Lung (tissue), 12 donors: ENCODE results near the gene KBTBD4. TPM values are rescaled to one million over a fixed set of nuclear protein-coding genes. Genes with fewer than 3 reads are reported as not detected.
"Not testable (repeated sequence)": the region's sequence is repeated elsewhere in the genome, so short reads cannot be mapped to it uniquely, and the experiment has no call there.

ENCODE experiments used
- ATAC-seq: fragments of 200-7000 bp; cut with Tn5 transposase; one replicate; pipeline ENCODE4 v1.9.1; 2020; ENCODE audit warnings: moderate number of reproducible peaks; ENCODE audit not compliant: insufficient read depth, low FRiP score
- DNase-seq, 3 donors: peaks; one replicate each; pipeline ENCODE4 v3.0.0-alpha.2; 2013 to 2017
- H3K27ac ChIP-seq, 2 donors: one replicate each; pipeline ENCODE4 v1.5.1; 2013; ENCODE audit warnings: mild to moderate bottlenecking in 2 of 2, moderate library complexity in 2 of 2, control low read depth in 1 of 2, inconsistent platforms in 1 of 2, low read depth in 1 of 2, low read length in 1 of 2
- H3K27me3 ChIP-seq, 3 donors: one replicate each; pipeline ENCODE4 v1.5.1; 2013; ENCODE audit warnings: low read length in 2 of 3; ENCODE audit not compliant: control insufficient read depth in 3 of 3, insufficient read depth in 3 of 3
- H3K36me3 ChIP-seq, 4 donors: one replicate each; pipeline ENCODE4 v1.5.1; 2013; ENCODE audit warnings: low read length in 4 of 4, mild to moderate bottlenecking in 1 of 4, moderate library complexity in 1 of 4; ENCODE audit not compliant: control insufficient read depth in 4 of 4, insufficient read depth in 4 of 4
- H3K4me1 ChIP-seq, 5 donors: one replicate each; pipeline ENCODE4 v1.5.1; 2013; ENCODE audit warnings: low read length in 5 of 5, mild to moderate bottlenecking in 2 of 5, moderate library complexity in 1 of 5; ENCODE audit not compliant: control insufficient read depth in 5 of 5, insufficient read depth in 5 of 5
- H3K4me3 ChIP-seq: one replicate; pipeline ENCODE4 v1.5.1; 2013; ENCODE audit warnings: mild to moderate bottlenecking, control low read depth, moderate library complexity
- H3K9ac ChIP-seq, 2 donors: one replicate each; pipeline ENCODE4 v1.5.1; 2013; ENCODE audit warnings: low read length in 2 of 2, control low read depth in 1 of 2; ENCODE audit not compliant: insufficient read depth in 1 of 2
- H3K9me3 ChIP-seq, 4 donors: one replicate each; pipeline ENCODE4 v1.5.1; 2013; ENCODE audit warnings: low read length in 3 of 4, mild to moderate bottlenecking in 1 of 4, moderate library complexity in 1 of 4; ENCODE audit not compliant: control insufficient read depth in 4 of 4, insufficient read depth in 3 of 4
- CTCF ChIP-seq: IDR thresholded peaks from 2 replicates; pipeline ENCODE4 v1.5.1; 2012; ENCODE audit warnings: mild to moderate bottlenecking; ENCODE audit errors: control extremely low read depth, extremely low read depth
- WGBS, 2 donors: extraction: QIAGEN DNeasy Blood & Tissue Kit; methylation state at CpG; one replicate each; pipeline ENCODE4 v1.1.7; 2013; 5-methylcytosine and 5-hydroxymethylcytosine counted together
- polyA plus RNA-seq, 2 donors: library from polyadenylated mRNA; stranded (reverse); fragments of 200-250 nt; gene quantifications; one replicate each; pipeline ENCODE4 v1.2.1, GENCODE V29; 2013
- total RNA-seq, 2 donors: library from RNA; depleted of rRNA in 1 of 2; stranded (reverse); fragments of >200 nt in 1 of 2; gene quantifications; one replicate each; pipeline ENCODE4 v1.2.1, GENCODE V29; 2014 to 2021
- donor health status: control.
- donor health status: control.
- donor health status: Bipolar disorder and iron deficiency.
- donor health status: healthy.
- donor health status: DM: yes; HTN: yes; CAD: no.

The KBTBD4 gene
- total and polyA plus RNA-seq, 4 donors = 5.8 to 17.1 (median 15.9) TPM

GRCh38 chr11:47531666-47532065 lies 47.1 kb downstream of the KBTBD4 start:
- WGBS, 2 donors = 81 to 82% methylated on average over 3 of the region's 3 CpGs
- H3K9ac ChIP-seq = no peak overlapping the region
- no peak overlapping the region for H3K4me3 ChIP-seq
- H3K27ac ChIP-seq = no peak overlapping the region
- H3K27me3 ChIP-seq = no peaks in the 10 kb centered on the region
- TF ChIP-seq CTCF = no peak
- H3K36me3 ChIP-seq = peaks cover 0 to 7% (median under 1%) of the 10 kb centered on the region in 4 donors
- ATAC-seq = no peak
- no peaks in the 10 kb centered on the region for H3K9me3 ChIP-seq
- H3K4me1 ChIP-seq = peaks cover 0 to 22% (median 5%) of the 10 kb centered on the region in 5 donors
- no peak for DNase-seq

- not testable (repeated sequence) for H3K27me3 ChIP-seq, H3K9me3 ChIP-seq, H3K4me3 ChIP-seq, ATAC-seq, H3K36me3 ChIP-seq, H3K9ac ChIP-seq, DNase-seq, H3K27ac ChIP-seq
- WGBS, 2 donors = 91 to 92% methylated on average over 9 of the region's 9 CpGs
- peaks cover 0 to 18% (median 0%) of the 10 kb centered on the region in 5 donors for H3K4me1 ChIP-seq
Observed at GRCh38 chr11:47530721-47531120, 48.0 kb downstream of the KBTBD4 start.

GRCh38 chr11:47529951-47530350 lies 48.8 kb downstream of the KBTBD4 start:
- no peak overlapping the region for H3K9ac ChIP-seq
- no peak overlapping the region for H3K4me3 ChIP-seq
- H3K9me3 ChIP-seq = no peaks in the 10 kb centered on the region
- 94% methylated on average over 4 of the region's 4 CpGs for WGBS, 2 donors
- H3K27me3 ChIP-seq = no peaks in the 10 kb centered on the region
- H3K36me3 ChIP-seq = peaks cover 0 to 5% (median under 1%) of the 10 kb centered on the region in 4 donors
- no peak overlapping the region for H3K27ac ChIP-seq
- no peak for DNase-seq
- no peak for ATAC-seq
- peaks cover 0 to 18% (median under 1%) of the 10 kb centered on the region in 5 donors for H3K4me1 ChIP-seq
- no peak for TF ChIP-seq CTCF

- H3K36me3 ChIP-seq = peaks cover 0 to 5% (median 0%) of the 10 kb centered on the region in 4 donors
- no peak overlapping the region for H3K9ac ChIP-seq
- no peak for ATAC-seq
- H3K9me3 ChIP-seq = no peaks in the 10 kb centered on the region
- no peak overlapping the region for H3K27ac ChIP-seq
- WGBS, 2 donors = 85 to 89% methylated on average over 6 of the region's 6 CpGs
- H3K4me3 ChIP-seq = no peak overlapping the region
- H3K4me1 ChIP-seq = peaks cover 5 to 19% (median 18%) of the 10 kb centered on the region in 5 donors
- no peak for TF ChIP-seq CTCF
- DNase-seq = no peak
- no peaks in the 10 kb centered on the region for H3K27me3 ChIP-seq
Observed at GRCh38 chr11:47527186-47527585, 51.6 kb downstream of the KBTBD4 start.

GRCh38 chr11:47526032-47526431 lies 52.7 kb downstream of the KBTBD4 start:
- H3K36me3 ChIP-seq, H3K4me3 ChIP-seq, H3K9ac ChIP-seq, H3K27me3 ChIP-seq, H3K9me3 ChIP-seq, H3K27ac ChIP-seq, ATAC-seq, DNase-seq: not testable (repeated sequence)
- 91 to 94% methylated on average over 9 of the region's 9 CpGs for WGBS, 2 donors
- peaks cover 5 to 21% (median 18%) of the 10 kb centered on the region in 5 donors for H3K4me1 ChIP-seq
